HG03196 (cell line): ENCODE results near the gene MDN1.

ENCODE experiments used
- ATAC-seq: cut with Tn5 transposase; IDR thresholded peaks from one replicate; pipeline ENCODE4 v1.9.1; 2021; ENCODE audit not compliant: unreplicated experiment

Gene MDN1

DNA sequence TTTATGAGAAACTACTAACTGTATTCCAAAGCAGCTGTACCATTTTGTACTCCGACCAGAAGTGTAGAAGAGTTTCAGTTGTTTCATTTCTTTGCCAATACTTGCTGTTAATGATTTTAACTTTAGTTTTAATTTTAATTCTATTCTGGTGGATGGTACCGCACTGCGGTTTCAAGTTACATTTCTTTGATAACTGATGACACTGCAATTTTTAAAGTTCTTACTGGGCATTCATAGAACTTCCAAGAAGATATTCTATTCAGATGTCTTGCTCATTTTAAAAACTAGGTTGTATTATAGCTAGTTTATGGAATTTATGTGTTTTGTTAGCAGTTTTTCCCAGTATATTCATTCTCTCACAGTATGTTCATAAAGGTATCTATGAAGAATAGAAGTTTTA lies 117.2 kb downstream of the MDN1 start:
- ATAC-seq, result no peak

DNA sequence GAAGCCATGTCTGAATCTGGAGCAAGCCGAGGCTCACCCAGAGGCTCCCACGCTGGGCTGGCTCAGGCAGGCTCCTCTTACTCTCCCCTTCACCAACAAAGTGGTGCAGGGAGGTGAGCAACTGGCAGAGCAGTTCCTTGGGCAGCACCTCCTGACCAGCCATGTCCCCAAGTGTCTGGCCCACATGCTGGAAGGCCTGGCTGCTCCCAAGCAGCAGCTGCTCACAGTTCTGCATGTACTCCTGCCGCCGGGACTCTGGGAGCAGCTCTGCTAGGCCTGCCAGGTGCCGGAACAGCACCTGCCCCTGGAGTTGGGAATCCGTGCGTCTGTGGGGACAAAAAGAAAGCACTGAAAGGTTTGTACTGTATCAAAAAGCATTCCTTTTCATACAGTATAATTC lies 123.9 kb downstream of the MDN1 start:
- ATAC-seq, result no peak

DNA sequence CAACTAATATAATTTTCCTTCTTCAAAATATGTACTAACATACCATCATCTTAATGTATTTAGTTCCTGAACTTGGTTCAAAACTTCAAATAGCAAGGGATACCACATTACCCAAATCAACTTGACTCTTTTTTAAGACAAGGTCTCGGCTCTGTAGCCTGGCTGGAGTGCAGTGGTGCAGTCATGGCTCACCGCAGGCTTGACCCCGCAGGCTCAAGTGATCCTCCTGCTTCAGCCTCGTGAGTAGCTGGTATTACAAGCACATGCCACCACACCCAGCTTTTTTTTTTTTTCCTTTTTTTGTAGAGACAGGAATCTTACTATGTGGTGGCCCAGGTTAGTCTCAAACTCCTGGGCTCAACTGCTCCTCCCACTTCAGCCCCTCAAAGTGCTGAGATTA lies 125.2 kb downstream of the MDN1 start:
- ATAC-seq, result no peak

DNA sequence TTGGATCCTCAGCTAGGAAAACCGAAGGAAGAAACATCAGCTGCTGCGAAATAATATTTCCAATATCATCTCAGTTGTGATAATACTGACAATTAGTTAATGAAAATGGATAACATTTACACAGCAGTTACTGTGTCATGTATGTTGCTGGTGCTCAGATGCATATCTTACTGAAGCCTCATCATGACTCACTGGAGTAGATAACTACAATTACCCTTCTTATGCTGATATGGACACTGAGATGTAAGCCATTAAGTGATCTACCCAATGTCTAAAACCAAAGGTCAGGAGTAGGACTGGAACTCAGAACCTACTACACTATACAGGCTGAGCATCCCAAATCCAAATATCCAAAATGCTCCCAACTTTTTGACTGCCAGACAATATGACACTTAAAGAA lies 126.4 kb downstream of the MDN1 start:
- ATAC-seq, result no peak

DNA sequence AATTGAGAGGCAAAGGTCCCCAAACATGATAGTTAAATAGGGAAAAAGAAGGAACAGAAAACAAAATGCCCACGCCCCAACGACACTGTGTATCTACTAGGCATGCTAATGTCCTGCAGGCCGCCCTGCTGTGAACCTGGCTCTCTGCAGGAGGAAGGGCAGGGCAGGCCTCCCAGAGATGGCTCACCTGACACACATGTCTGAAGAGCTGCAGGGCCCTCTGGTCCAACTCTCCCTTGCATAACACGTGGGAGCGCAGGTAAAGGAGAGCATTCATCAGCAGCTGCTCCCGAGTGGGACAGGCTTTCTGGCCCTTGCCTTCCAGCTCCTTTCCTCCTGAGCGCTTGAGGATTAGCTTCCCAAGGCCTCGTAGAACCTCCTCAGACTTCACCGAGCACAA lies 127.3 kb downstream of the MDN1 start:
- ATAC-seq, result no peak

DNA sequence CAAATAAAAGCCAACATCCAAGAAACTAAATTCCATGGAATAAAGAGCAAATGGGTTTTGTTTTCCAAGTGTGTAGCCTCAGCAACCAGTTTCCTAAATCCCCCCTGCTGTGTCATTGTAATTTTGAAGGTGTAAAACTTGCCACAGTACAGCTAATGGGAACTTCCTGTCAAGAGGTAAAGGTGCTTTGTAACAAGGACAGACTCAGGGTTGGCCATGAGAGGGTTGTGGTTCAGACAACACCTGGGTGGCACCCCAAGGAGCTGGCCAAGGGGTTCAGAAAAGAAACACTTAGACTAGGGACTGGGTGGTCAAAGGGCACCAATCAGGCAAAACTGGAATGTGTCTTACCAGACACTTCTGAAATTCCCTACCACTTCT lies 128.7 kb downstream of the MDN1 start:
- no peak for ATAC-seq

DNA sequence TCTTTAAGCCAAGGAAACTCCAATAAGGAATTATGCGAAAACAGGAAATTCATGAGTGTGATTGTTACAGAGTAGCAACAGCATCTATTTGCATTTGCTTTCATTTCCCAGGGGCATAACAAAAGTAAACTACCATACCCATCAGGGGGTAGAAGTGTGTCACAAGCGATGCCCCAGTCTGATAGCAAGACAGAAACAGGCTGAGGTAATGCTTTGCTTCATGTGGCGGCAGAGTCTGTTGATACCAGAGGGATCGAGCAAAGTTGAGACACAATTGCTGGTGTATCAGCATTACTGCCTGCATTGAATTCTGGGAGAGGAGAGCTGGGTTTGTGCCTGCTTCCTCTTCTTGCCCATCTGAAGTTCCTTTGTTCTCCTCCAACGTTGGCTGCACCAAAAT lies 129.9 kb downstream of the MDN1 start:
- no peak for ATAC-seq

DNA sequence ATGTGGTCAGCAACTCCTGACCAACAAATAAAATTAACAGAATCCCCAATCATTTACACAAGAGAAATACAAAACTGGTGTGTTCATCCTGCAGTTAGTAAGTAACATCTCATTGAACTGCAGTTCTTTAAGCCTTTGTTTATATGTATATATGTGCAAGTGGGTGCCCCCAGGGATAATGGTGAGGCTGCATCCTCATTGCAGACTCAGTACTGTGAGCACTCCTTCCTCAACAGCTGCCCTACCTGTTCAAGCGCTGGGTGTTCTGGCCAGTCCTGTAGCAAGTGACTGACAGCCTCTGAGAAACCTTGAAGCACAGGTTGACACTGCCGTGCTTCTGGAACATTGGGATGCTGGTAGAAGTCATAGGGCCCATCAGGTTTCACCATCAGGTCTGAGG lies 131.3 kb downstream of the MDN1 start:
- ATAC-seq, result no peak

DNA sequence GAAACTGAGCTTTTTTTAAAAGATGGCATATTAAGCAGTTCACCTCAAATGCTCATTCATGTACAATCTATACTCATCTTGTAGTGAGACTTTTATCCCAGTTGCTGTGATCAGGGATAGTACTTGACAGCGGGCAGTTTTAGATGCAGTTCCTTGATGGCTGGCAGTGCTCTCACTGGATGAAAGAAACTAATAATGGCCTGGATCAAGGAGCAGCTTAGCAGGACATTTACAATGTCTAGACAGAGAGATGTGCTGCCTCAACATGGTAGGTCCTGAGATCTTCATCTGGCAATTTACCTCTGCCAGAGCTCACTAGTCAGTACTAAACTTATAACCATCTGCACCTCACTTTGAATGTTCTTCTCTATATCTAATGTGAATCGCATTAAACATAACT lies 134.3 kb downstream of the MDN1 start:
- ATAC-seq, result no peak

DNA sequence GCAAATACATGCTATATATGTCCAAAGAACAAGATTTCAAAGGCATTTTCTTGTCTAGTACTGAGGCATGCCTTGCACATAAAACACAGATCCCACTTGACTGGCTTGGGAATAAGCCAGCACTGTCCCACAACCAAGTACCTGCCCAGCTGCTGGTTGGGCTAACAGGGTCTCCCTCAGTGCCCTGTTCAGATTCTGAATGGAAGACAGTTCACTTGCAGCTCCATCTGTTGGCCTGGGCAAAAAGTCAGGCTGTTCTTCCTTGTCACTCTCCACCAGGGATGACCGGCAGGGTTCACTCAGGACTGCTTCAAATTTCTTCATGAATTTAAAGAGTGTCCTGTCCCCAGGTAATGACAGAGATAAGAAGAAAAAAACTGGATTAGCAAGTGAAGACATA lies 136.6 kb downstream of the MDN1 start:
- ATAC-seq, result no peak

DNA sequence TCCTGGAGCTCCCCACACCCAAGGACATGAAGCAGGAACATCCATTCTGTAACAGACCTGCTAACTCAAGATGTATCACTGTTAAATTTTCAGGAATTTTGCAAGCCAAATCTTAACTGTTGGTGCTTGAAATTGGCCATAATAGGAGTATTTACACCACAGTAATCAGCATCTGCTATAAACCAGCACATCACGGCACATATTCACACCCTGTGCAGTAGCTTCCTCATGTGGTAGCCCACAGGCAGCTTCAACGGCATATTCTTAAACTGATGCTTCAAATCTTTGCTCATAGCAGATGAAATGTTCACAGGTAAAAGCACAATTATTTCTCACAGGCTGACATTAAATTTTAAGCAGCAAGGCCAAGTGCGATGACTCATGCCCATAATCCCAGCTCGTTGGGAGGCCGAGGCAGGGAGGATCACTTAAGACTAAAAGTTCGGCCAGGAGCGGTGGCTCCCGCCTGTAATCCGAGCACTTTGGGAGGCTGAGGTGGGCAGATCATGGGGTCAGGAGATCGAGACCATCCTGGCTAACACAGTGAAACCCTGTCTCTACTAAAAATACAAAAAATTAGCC lies 137.5 kb downstream of the MDN1 start:
- no peak for ATAC-seq

DNA sequence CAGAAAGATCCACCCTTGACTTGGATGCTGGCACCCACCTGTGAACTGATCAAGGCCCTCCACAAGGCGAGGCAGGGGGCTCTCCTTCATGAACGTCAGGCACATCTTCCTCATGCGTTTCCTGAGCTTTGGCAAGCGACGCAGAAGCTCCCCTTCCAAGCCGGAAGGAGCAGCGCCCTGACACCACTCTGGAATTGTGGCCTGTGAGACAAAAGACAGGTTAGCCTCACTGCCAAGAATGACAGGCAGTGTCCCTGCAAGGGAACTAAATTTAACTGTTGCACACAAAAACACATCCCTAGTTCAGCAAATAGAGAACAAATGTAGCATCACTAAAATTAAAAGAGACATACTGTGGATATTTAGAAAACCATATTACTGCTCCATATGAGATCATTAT lies 139.0 kb downstream of the MDN1 start:
- ATAC-seq, result no peak

DNA sequence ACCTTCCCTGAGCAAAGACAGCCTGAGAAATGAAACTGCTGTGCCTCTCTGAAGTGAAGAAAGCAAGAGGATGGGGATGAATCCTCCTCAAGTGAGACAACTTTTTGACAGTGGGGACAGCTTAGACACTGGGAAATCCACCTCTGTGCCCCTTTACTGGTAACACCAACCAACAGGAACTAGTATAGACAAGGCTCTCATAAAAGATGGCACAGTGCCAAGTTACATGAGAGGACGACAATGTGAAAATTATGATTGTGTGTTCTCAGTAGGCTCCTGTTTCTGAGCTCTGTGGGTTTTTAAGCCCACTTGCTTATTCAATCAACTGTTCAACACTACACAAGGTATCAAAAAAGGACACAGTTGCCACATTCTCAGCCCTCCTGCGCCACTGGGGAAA lies 139.4 kb downstream of the MDN1 start:
- ATAC-seq, result no peak

DNA sequence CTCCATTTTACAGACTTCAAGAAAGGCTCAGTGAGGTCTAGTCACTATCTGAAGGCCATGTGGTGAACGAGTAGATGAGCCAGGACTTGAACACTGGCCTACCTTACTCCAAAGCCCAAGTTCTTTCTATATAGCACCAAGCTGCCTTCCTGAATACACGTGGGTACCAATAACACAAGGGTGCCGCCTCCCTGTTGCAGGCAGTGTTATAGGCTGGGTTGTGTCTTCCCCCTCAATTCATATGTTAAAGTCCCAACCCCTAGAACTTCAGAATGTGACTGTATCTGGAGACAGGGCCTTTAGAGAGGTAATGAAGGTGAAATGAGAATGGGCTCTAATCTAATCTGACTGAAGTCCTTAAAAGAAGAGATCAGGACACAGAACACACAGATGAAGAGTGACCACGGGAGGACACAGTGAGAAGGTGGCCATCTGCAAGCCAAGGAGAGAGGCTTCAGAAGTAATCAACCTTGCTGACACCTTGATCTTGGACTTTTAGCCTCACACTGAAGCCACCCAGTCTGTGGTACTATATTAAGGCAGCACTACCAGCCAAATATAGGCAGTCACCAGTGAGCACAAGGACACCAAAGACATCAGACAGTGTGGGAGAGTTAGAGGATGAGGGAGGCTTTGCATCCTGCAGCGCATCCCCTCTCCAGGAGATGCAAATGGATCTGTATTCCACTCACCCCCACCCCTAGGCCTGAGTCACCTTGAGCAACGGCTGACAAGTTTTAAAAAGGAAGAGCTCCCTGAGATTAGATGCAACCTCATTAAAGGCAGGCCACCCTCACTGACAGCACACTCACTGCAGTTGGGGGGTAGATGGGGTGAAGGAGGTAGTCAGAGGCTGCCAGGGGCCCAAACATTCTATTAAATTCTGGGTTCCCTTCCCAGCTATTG lies 140.1 kb downstream of the MDN1 start:
- ATAC-seq, result no peak

DNA sequence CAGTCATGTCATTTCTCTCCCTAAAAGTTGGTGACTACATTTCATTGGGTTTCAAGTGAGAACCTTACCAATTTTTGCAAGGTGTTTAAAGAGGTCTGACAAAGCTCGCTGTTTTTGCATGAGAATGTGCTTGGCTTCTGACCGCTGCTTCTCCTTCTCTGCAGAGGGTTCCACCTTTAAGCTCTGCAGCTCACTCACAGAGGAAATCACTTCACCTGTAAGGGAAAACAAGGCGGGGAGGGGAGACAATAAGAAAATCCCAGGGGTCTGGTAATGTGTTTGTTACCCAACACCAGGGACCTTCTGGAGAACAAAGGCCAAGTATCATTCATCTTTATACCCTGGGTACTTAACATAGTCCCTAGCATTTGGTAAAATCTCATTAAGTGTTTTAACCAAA lies 141.1 kb downstream of the MDN1 start:
- no peak for ATAC-seq

DNA sequence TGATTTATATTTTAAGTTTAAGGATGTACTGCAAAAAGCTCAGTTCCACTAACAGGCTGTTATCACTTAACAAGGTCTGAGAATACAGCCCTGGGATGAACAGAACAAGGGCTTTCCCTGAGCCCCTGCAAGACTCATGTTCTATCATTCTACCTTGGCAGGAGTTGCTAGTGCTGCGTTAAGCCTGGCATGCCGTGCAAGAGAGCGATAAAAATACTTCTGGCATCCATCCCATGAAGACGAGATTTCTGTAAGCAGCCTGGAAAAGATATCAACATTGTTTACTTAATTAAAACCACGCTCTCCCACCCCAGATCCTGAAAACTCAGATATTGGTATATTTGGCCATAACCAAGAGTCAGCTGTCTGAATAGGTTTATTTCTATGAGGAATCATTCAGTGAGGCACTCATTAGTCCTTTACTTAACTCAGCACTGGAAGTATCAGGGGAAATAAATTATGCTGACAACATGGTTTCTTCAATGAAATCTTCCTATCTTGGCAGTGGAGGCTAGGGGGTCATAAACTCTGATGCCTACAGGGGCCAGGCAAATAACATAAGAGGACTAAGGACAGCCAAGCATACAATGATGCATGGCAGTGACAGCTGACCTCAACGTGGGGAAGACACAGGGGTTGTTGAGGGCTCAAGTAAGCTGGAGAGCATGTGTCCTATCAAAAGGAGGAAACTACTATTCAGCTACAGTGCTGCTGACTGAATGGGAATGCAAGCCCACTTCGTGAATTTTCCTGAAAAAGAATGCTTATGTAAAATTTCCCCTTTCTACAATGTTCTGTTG lies 143.4 kb downstream of the MDN1 start:
- no peak for ATAC-seq

DNA sequence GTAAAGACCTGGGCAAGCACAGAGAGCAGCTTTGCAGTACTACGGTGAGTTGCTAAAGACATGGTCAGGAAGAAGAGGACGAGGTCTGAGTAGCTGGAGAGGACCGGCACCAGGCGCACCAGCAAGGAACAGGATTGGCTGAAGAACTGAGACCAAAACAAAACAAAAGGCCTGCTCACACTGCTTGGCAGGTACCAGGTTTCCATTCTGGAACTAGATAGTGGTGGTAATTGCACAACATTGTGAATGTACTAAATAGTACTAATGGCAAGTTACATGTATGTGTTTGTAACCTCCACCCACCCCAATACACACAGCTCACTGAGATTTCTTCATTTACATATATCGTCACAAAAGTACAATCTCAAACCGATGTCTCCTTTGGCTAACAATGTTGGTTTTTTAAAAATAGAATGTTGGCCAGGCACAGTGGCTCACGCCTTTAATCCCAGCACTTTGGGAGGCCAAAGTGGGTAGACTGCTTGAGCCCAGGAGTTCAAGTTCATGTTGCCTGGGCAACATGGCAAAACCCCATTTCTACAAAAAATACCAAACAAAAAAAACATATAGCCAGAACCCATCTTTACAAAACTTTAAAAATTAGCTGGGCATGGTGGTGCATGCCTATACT lies 148.5 kb downstream of the MDN1 start:
- no peak for ATAC-seq

DNA sequence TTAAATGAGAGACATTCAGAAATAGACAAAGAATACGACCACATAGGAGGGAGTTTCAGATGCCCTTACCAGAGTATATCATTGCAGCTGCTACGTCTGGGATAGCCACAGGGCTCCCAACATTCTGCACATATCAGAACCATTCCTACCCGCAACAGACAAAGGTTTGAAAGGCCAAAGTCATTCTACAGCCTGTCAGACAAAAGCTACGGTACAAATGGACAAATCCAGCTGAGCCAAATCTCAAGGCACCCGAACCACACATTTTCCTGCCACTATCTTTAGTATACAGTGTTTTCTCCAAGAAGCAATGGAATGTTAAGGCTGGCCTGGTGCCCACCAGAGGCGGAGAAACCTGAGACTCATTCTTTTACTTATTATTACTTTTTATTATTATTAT lies 150.6 kb downstream of the MDN1 start:
- no peak for ATAC-seq

DNA sequence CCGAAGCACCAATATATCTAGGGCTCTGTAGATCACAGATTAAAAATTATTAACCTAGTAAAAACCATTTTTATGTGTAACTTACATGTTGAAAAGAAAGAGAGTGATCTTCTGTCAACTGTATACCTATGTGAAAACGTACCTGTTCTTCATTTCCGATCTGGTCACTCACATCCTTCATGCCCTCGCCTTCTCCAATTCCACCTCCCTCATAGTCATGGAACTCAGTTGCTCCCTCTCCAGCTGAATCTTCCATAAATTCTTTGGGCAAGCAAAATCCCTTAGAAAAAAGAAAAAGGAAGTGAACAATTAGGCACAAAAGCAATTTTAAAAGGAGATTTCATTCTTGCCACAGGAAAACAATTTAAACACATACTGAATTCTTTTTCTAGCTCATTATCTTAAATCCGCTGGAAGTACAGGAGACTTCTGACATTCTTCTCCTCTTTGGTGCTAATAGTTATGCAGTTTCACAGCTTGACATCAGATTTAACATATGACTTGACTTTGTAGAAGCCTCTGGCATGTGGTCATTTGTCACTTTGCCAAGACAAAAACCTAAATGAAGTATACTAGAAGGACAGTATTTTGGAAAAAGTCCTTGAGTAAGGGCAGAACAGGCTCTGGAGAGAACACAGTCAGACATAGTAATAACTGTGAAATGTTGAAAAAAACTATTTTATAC lies 151.6 kb downstream of the MDN1 start:
- no peak for ATAC-seq

DNA sequence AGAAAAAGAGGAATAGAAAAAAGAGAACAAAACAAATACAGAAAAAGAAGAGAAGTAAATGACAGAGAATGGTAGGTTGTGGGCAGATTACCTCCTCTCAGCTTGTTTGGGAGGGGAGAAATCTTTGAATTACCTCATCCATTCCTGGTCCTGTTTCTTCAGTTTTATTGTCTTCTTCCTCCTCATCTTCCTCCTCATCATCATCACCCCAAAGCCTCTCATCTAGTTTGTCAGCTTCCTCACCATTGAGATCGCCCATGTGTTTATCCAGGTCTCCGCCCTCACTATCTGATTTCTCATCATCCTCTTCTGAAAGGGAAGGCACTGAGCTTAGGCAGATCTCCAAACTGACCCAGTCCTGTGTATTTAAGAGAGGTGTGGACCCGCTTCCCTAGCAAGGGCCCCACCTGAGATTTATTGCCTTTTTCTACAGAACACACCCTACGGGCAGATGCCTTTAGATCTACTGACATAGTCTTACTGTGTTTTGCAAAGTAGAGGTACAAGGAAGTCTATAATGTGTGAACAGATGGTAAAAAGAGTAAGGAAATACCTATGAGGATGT lies 156.9 kb downstream of the MDN1 start:
- ATAC-seq, result no peak

DNA sequence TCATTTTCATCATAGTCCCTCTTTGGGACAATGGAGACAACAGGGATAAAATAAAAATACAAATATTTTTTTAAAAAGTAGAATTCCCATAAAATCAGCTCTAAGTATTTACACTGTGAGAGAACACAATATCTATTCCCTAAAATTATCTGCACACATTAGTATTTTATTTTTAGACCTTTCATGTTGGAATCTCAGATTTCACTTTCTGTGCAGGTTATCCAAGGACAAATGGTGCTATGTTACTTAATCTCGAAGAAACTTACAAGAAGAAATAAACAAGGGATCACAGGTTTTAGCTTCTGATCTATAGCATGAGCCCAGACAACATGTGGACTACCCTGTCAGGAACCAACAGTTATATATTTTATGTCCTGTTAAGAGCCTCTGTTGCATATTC lies 158.0 kb downstream of the MDN1 start:
- ATAC-seq, result no peak
